Measurements from ENCODE around the gene TRIM72.
A peak's percentile ranks its signal among the peaks of the same experiment; 100 is the strongest.
"Not testable (repeated sequence)": the region's sequence is repeated elsewhere in the genome, so short reads cannot be mapped to it uniquely, and the experiment has no call there.

The TRIM72 gene

GRCh38 chr16:31213877-31214707 lies at the start of gene TRIM72:
Gene TRIM72, plus strand, starts transcription at chr16:31214119. Its CDS starts 620 bp downstream, at chr16:31214739.
- no peak for DNase-seq (ENCODE audit: extremely low read depth, low read depth)
- no peak for TF ChIP-seq CTCF (IDR thresholded peaks at IDR 0.05; ENCODE audit: low read depth, low read length)

- no peak for TF ChIP-seq CTCF (IDR thresholded peaks at IDR 0.05; ENCODE audit: low read depth, low read length)
- no peak for DNase-seq (ENCODE audit: extremely low read depth, low read depth)
These were observed 46.6 kb upstream of the TRIM72 start for GRCh38 chr16:31167315-31167714.

GRCh38 chr16:31168848-31169247 lies 45.1 kb upstream of the TRIM72 start:
- DNase-seq (ENCODE audit: extremely low read depth, low read depth): no peak
- no peak for TF ChIP-seq CTCF (IDR thresholded peaks at IDR 0.05; ENCODE audit: low read depth, low read length)

GRCh38 chr16:31170048-31170447 lies 43.9 kb upstream of the TRIM72 start:
- DNase-seq (ENCODE audit: extremely low read depth, low read depth): not testable (repeated sequence)

GRCh38 chr16:31177136-31177535 lies 36.8 kb upstream of the TRIM72 start:
- no peak for DNase-seq (ENCODE audit: extremely low read depth, low read depth)
- TF ChIP-seq CTCF (IDR thresholded peaks at IDR 0.05; ENCODE audit: low read depth, low read length): no peak

- DNase-seq (ENCODE audit: extremely low read depth, low read depth): no peak
- no peak for TF ChIP-seq CTCF (IDR thresholded peaks at IDR 0.05; ENCODE audit: low read depth, low read length)
These were observed 34.6 kb upstream of the TRIM72 start for GRCh38 chr16:31179219-31179746.

- TF ChIP-seq CTCF (IDR thresholded peaks at IDR 0.05; ENCODE audit: low read depth, low read length): no peak
- peak; percentile 81 for DNase-seq (ENCODE audit: extremely low read depth, low read depth)
These were observed 34.0 kb upstream of the TRIM72 start, which contains the start of gene FUS for GRCh38 chr16:31179747-31180459. Gene FUS, plus strand, starts transcription at chr16:31180139. Its CDS starts 76 bp downstream, at chr16:31180215.

All from AG09319 (cell line).